GF-D8 (cell line): ENCODE results near the gene GPN3.
"Not testable (repeated sequence)": the region's sequence is repeated elsewhere in the genome, so short reads cannot be mapped to it uniquely, and the experiment has no call there.

Experiments
- DNase-seq: peaks from one replicate; lab custom pipeline; 2025; lab: John Stamatoyannopoulos, UW

Gene GPN3

DNA sequence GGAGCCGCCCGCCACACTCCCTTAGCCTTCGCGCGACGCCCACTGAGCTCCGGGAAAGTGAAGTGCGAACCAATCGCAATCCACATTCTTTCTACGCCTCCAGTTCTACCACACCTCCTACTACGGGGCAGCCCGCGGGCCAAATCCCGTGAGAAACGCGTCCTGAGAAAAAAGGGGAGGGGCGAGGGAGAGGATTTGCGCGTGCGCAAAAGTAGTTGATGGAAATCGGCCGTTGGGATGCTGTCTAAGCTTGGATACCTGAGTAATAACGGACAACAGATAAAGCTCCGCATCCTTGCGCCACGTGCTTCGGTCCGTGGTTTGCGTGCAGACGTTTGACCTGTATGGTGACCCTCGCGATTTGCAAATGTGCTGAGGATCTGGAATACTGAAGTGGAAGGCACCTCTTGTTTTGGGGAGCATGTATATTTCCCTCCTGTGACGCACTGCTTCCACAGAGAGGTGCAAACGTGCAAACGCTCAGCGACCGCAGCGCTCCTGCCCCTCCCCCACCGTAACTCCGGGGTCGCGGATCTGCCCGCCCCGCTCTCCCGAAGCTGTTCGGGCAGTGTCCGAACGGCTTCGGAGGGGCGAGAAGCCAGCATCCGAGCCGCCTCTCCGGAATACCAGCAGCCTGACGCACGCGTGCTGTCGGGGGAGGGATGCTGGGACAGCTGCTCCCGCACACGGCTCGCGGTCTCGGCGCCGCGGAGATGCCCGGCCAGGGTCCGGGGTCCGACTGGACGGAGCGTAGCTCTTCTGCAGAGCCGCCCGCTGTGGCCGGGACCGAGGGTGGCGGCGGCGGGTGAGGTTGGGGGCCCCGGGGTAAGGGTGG is at the start of gene GPN3, which contains the start of gene FAM216A:
GPN3 (minus strand) TSS at position 44 of the 835 bp plus-strand sequence. CDS start 54 bp downstream, outside the sequence.
FAM216A (plus strand) TSS at position 632 of the 835 bp plus-strand sequence; CDS start at position 663, 31 bp downstream.
- DNase-seq, result peak; percentile 94

DNA sequence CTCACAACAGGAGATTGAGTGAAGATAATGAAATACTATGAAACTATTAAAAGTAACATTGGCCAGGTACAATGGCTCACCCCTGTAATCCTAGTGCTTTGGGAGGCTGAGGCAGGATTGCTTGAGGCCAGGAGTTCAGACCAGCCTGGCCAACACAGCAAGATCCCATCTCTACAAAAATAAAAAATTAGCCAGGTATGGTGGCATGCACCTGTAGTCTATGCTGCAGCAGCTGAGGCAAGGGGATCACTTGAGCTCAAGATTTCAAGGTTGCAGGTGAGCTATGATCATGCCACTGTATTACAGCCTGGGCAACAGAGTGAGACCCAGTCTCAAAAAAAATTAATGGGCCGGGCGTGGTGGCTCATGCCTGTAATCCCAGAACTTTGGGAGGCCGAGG is 48.9 kb upstream of the GPN3 start:
- no peak for DNase-seq

DNA sequence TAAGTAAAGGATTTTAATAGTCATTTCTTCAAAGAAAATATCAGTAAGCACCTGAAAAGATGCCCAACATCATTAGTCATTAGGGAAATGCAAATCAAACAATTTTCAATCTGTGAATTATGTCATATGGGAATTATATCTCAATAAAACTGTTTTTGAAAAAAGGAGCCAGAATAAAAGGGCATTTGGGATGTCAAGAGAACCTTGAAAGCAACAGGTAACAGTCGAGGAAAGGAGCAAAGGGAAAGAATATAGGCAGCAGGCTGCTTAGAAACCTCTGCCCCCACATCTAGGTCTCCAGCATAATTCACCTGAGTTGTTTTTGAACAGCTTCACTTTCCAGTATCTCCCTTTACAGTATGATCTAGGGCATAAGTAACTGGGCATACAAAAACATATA is 46.3 kb upstream of the GPN3 start:
- no peak for DNase-seq

DNA sequence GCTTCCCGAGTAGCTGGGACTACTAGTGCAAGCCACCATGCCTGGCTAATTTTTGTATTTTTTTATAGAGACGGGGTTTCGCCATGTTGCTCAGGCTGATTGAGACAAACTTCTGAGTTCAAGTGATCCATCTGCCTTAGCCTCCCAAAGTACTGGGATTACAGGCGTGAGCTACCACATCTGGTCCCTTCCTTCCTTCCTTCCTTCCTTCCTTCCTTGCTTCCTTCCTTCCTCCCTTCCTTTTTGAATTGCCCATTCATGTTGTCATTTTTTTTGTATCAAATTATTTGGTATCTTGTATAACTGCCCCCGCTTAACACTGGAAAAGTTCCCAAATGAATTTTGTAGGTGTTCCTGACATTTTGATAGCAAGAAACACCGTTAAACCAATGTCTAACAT is 45.8 kb upstream of the GPN3 start:
- DNase-seq, result no peak

DNA sequence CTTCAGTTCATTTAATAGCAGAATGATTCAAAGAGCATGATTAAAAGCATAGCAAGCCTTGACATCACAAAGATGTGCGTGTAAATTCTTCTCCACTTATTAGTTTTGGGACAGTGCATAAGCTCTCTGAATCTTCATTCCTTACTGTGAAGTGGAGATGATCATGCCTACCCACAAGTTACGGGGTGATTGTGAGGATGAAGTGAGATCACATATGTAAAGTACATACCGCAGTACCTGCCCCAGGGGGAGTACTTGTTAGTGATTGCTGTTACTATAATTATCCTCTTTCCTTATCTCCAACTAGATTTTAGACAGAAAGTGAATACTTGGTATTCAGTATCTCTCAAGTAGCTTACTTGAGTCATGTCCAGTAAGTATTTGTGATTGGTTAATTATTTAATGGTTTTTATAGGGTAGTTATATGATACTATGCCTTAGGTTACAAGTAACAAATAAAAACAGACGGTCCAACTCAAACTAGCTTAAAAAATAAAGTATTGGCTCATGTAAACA is 40.1 kb upstream of the GPN3 start:
- no peak for DNase-seq

DNA sequence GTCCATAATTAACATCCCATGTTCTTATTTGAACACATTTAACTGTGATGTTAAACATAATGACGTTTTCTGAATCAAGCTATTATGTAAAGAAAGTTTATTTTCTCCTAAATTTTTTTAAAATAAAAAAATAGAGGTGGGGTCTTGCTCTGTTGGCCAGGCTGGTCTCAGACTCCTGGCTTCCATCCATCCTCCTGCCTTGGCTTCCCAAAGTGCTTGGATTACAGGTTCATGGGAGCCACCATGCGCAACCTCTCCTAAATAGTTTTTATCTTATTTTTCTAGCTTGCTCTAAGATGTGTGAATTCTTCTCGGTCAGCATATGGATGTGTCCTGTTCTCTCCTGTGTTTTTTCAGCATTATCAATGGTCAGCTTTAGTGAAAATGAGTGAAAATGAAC is 37.3 kb upstream of the GPN3 start:
- DNase-seq, result no peak

DNA sequence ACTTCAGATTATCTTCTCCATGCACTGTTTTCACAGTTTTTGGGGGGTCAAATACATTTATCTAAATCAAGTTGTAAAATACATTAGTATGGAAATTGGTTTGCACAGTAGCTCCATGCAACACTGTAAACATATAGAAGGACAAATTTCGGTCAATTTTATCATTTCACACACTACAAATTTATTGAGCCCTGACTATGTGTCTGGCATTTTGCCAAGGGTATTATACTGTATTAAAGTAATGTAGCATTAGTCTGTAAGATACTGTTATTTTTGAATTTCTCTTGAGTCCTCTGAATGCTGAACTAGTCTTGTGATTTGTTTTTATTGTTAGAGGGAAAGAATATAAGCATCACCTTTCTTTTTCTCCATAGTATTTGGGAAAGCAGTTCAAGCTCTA is 35.4 kb upstream of the GPN3 start:
- DNase-seq, result no peak

DNA sequence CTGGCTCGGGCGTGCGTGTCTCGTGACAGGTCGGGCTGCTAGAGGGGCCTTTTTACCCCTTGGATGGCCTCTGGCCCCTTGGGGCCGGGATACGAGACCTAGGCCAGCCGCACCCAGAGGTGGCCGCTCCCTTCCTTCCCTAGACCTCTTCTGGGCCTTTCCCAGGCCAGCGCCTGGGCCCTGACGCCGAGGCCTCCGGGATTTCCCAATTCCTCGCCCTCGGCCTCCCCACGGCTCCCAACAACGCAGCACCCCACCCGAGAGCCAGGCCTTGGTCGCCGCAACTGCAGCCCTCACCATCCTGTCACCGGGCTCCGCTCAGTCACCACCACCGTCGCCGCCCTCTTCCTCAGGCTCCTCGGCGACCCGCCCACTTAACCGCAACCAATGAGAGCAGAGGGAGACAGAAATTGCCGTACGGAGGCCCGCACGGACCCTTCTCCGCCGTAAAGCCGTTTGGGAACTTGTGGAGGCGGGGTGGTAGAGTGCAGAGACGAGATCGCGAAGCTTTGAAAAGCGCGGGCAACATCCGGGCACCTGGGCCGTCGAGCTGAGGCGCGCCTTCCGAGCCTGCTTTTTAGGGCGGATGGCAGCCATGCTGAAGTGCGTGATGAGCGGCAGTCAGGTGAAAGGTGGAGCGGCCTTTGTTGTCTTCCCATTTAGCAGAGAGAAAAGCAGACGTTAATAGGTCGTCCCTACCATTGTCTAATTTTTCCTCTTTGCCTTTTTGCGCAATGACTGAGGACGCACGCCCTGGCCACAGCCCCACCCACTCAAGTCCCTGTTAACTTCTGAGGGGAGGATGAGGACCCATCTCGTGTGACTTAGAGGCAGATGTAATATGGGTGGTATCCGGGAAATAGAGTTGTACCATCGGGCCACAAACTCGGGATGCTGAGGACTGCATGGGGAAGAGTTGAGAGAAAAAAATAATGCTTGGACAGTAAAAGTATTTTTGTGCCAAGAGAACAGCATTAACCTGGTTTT is 34.0 kb upstream of the GPN3 start, which contains the start of the genes RAD9B and VPS29:
RAD9B (plus strand) TSS at position 580 of the 987 bp plus-strand sequence; CDS start at position 587, 7 bp downstream.
VPS29 (minus strand) TSS at position 360 of the 987 bp plus-strand sequence; CDS start at position 300, 60 bp downstream.
- DNase-seq, result peak; percentile 96

DNA sequence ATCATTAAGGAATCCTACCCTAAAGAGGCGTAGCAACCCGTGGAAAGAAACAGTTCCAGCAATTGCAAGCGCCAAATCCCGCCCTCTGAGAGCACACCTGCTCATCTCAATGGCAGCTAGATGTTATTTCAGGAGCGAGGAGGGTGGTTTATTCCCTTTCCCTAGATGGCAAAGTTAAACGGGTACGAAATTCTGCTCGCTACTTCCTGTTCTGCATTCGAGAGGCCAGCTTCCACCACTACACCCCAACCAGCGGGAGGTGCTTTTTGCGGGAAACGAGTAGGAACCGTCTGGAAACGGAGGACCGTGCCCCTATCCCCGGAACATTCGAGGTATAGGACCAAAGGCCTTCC is 33.3 kb upstream of the GPN3 start:
- peak; percentile 52 for DNase-seq

DNA sequence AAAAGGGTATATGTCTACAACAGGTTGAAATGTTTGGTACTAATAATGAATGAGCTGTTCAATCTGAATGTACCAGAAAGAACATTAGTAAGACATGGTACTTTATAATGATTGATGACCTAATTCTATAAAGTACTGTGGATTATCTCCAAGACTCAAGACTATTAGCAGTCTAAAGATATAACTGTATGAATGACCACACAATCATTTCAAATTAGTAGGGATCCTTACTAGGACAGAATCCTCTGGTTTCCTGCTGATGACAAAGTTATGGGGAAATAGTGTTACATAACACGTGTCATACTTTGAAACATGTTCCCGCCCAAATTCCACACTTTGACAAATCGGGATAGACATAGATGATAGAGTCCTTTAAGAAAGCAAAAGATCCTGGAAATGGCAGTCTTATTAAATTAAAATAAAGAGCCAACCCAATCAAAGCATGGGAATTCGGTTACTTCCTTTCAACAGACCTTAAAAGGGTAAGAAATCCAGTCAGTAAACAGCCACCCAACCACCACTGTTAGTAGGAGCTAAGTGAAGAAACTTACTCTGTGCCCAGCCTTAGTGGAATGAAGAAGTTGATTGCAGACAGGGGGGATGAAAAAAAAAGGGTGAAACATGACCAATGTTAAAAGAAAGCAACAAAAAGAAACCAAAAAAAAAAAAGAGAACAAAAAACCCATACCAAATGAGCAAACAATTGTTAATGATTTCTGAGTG is 31.1 kb upstream of the GPN3 start:
- peak; percentile 81 for DNase-seq

DNA sequence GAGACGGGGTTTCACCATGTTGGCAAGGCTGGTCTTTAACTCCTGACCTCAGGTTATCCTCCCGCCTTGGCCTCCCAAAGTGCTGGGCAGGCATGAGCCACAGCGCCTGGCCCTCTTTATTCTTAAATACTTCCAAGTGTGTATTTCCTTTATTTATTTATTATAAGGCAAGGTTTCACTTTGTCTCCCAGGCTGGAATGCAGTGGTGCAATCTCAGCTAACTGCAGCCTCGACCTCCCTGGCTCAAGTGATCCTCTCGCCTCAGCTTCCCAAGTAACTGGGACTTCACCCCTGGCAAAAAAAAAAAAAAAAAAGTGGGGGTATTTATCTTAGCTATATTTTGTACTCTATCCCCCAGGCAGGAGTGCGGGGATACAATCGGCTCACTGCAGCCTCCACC is 7.4 kb upstream of the GPN3 start:
- no peak for DNase-seq

DNA sequence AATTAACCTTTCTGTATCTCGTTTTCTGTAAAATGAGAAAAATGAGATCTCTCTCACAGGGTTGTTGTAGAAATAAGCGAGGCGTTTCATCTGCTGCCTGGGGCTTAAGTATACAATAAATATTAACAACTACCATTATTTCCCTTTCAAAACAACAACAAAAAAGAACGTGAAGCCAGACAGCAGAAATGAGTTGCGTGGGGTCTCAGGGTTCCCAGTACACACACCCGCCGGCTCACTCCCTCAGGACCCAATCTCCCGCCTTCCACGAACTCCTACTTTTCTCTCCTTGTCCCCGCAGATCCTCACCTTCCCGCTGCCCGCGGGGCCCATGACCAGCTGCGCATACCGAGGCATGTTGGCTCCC is 227 bp downstream of the GPN3 start:
- DNase-seq, result no peak

DNA sequence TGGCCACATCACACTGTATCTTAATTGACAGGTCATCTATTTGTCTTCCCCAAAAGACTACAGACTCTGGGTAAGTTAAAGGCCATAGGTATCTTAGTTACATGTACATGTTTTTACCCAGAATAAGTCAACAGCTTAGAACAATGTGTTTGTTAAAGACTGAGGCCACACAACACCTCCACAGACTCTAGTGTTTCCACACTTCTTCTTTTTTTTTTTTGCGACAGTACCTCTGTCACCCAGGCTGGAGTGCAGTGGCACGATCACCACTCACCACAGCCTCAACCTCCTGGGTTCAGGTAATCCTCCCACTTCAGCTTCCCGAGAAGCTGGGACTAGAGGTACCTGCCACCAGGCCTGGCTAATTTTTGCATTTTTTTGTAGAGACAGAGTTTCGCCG is 1.3 kb downstream of the GPN3 start:
- no peak for DNase-seq

DNA sequence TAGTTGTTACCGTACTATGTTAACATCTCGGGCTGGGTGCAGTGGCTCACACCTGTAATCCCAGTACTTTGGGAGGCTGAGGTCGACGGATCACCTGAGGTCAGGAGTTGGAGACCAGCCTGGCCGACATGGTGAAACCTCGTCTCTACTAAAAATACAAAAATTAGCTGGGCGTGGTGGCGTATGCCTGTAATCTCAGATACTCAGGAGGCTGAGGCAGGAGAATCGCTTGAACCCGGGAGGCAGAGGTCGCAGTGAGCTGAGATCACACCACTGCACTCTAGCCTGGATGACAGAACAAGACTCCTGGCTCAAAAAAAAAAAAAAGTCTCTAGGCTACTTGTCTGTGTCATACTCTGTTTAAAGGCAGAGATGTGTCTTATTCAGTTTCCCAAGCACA is 2.3 kb downstream of the GPN3 start:
- not testable (repeated sequence) for DNase-seq

DNA sequence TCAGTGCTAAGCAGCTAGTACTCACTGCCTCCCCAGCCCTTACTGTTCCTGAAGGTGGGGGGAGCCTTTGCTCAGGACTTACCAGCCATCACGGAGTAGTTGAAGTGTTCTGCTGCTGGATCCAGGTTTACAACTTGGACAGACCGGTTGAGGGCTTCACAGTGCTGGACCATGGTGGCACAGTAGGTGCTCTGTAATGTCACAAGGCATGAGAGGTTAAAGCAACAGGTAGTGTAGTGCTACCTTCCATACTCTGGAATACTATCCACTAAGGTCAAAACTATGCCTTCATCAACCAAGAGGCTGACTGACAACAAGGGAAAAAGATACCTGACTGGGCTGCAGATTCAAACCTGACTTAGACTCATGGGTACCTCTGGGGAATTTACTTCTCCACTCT is 3.0 kb downstream of the GPN3 start:
- no peak for DNase-seq

DNA sequence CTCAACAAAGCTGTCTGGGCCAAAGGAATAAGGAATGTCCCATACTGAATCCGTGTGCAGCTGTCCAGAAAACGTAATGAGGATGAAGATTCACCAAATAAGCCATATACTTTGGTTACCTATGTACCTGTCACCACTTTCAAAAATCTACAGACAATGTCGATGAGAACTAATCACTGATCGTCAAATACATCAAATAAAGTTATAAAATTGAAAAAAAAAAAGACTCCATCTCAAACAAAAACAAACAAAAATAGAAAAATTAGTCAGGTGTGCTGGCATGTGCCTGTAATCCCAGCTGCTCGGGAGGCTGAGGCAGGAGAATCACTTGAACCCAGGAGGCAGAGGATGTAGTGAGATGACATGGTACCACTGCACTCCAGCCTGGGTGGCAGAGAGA is 6.9 kb downstream of the GPN3 start:
- not testable (repeated sequence) for DNase-seq

DNA sequence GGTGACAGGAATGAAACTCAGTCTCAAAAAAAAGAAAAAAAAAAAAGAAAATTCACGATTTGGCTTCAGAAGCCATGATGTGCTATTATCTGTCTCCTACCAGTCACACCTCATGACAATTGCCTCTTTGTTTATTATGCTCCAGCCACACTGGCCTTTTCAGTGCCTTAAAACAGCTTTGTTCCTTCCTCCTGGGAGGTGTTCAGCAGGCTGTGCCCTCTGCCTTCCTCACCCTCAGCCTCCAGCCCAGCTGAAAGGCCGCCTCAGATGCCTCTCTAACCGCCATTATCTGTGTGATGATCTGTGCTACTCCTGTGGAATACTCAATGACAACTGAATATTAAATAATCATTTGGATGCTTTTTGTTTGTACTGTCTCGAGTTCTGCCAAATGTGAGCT is 9.3 kb downstream of the GPN3 start:
- no peak for DNase-seq

DNA sequence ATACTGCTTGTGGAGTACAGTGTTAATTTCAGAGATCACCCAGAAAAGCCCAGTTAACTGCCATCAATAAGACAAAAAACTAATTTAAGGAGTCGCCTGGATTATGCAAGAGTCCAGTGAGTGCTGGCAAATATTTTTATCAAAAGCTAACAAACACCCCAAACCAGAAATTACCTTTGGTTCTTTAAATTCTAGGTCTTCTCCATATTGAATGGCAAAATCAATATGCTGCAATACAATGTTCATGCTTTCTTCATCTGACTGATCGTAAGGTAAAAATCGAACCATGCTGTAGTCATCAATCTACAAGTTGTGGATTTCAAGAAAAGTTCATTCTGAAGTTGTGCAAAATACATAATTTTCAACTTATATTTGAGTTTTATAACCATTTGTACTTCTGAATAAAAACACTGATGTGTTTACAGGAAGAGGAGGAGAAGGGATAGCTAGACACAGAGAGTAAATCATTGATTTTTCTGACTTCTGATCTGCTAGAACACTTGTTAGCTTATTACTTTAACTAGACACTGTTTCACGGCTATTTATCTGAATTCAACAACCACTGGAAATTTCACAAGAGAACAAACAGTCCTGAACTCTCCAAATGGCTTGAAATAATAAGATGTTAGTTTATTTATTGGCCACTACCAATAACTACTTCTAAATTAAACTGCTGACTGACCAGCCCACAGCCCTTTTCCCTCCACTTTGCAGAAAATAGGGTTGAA is 14.3 kb downstream of the GPN3 start:
- no peak for DNase-seq

DNA sequence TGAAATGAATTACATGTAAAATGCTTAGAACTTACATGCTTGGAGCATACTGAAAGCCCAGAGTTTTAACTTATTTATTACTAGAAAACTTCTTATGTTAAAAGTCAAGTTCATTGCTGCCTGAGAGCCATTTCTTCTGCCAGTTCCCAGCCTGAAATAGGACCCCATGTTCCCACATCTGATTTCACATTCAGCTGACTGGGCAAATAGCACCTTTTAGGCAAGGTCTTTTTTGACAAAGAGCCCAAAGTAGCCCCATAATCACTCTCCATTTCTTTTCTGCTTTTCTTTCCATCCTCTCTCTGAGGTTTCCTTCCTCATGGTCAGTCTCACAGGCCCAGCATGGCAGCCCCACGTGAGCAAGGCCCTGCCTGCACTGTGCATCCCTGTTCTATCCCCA is 16.8 kb downstream of the GPN3 start:
- DNase-seq, result no peak

DNA sequence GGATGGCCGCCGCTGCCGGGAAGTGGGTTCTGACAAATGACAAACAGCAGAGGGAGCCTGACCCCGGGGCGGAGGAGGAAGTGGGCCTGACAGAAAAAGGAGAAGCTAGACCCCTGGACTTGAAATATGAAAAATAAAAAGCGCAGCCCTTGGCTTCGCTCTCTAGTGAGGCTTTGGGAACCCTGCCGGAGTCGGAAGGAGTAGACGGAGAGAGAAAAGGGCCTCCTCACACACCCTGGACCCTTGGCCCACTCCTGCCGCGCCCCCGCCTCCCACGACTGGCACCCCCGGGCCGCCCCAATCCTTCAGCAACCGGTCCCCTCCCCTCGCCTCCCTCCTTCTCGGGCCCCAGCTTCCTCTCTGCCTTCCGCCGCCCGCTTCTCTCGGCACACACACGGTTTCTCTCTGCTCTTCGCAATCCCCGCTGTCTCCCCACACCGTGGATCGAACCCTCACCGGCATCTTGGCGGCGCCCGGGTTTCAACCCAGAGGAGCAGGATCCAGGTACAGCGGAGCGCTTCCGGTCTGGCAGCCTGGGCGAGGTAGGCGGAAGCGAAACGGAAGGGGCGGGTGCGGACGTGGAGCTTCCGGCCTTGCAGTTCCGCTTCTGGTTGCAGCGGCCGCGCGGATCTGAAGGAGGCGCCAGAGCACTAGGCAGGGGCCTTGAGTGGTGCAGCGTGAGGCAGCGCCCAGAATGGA is 18.1 kb downstream of the GPN3 start, which contains the start of gene ARPC3:
ARPC3 (minus strand) TSS at position 539 of the 699 bp plus-strand sequence; CDS start at position 462, 77 bp downstream.
- DNase-seq, result peak; percentile 82
